Prostate gland (tissue), 2 donors: ENCODE measurements around the gene SMIM22. TPM values are rescaled to one million over a fixed set of nuclear protein-coding genes. Genes with fewer than 3 reads are reported as not detected.

Experiments used
- DNase-seq: peaks from one replicate; pipeline ENCODE4 v3.0.0-alpha.2; 2019; ENCODE audit warnings: low spot score
- H3K27ac ChIP-seq, 2 donors: fragments of 200-600 bp; sonication (generic); 2 replicates each; pipeline ENCODE4 v1.5.1; 2017 to 2019
- H3K27me3 ChIP-seq: fragments of 200-600 bp; sonication (generic); replicated peaks from 2 replicates; pipeline ENCODE4 v1.5.1; 2019; ENCODE audit not compliant: insufficient read depth
- H3K36me3 ChIP-seq, 2 donors: fragments of 200-600 bp; sonication (generic); 1 replicate in 1 of 2; 2 replicates in 1 of 2; pipeline versions ENCODE4 v1.5.1 to v1.8.1; 2017 to 2019
- H3K4me1 ChIP-seq: fragments of 200-600 bp; sonication (generic); replicated peaks from 2 replicates; pipeline ENCODE4 v1.5.1; 2019
- H3K4me3 ChIP-seq, 2 donors: fragments of 200-600 bp; sonication (generic); 2 replicates each; pipeline ENCODE4 v1.5.1; 2017 to 2019
- H3K9me3 ChIP-seq: fragments of 200-600 bp; sonication (generic); 2 replicates; pipeline ENCODE4 v1.5.1; 2017
- POLR2A ChIP-seq: fragments of 450-650 bp; IDR thresholded peaks from one replicate; pipeline ENCODE4 v1.6.1; 2016; ENCODE audit warnings: antibody characterized with exemption, mild to moderate bottlenecking
- POLR2AphosphoS5 ChIP-seq: sonication (generic); formaldehyde crosslinking; IDR thresholded peaks from one replicate; pipeline ENCODE4 v1.6.1; 2017; ENCODE audit warnings: antibody characterized with exemption
- WGBS: methylation state at CpG from one replicate; pipeline ENCODE4 v1.1.5; 2018; 5-methylcytosine and 5-hydroxymethylcytosine counted together
- intact Hi-C: fragments of 100-400 bp; cut with DNase I; formaldehyde crosslinking; loops from one replicate; pipeline ENCODE4 v1.14.2; 2022
- total RNA-seq, 2 donors: library from RNA; depleted of rRNA; stranded (reverse); fragments of >200 nt; gene quantifications; one replicate each; pipeline ENCODE4 v1.1.0, GENCODE V29; 2016
- TF ChIP-seq, protein P1 (sequence below), 4 experiments: fragments of 200-600 bp in 2 of 4; fragments of 450-650 bp in 2 of 4; sonication (generic) in 2 of 4; IDR thresholded peaks; 1 replicate in 3 of 4; 2 replicates in 1 of 4; pipeline ENCODE4 v1.5.1; 2016 to 2019; ENCODE audit warnings: antibody characterized with exemption in 4 of 4, mild to moderate bottlenecking in 2 of 4, moderate library complexity in 2 of 4

Gene SMIM22
- total RNA-seq, 2 donors from 2014 or later: 5.6 to 29.0 TPM

- Histone ChIP-seq H3K9me3 (no peaks in the 10 kb centered on the region), H3K4me1 (peaks cover 13% of the 10 kb centered on the region), H3K27ac (peak within 1 kb of the TSS; percentile 80 to 85), H3K4me3 (peak within 1 kb of the TSS; percentile 67 to 70), H3K36me3 (peaks cover 0 to 14% of the 10 kb centered on the region in 2 donors), H3K27me3 (no peaks in the 10 kb centered on the region)
- intact Hi-C loops: loop anchor here (10.0 kb wide), 1 partner anchor 67 kb away; the partner anchor contains the start of genes ANKS3 and DNAAF8
- TF ChIP-seq POLR2A: peak; percentile 83
- TF ChIP-seq POLR2AphosphoS5: peak; percentile 78
- TF ChIP-seq, protein P1, sequence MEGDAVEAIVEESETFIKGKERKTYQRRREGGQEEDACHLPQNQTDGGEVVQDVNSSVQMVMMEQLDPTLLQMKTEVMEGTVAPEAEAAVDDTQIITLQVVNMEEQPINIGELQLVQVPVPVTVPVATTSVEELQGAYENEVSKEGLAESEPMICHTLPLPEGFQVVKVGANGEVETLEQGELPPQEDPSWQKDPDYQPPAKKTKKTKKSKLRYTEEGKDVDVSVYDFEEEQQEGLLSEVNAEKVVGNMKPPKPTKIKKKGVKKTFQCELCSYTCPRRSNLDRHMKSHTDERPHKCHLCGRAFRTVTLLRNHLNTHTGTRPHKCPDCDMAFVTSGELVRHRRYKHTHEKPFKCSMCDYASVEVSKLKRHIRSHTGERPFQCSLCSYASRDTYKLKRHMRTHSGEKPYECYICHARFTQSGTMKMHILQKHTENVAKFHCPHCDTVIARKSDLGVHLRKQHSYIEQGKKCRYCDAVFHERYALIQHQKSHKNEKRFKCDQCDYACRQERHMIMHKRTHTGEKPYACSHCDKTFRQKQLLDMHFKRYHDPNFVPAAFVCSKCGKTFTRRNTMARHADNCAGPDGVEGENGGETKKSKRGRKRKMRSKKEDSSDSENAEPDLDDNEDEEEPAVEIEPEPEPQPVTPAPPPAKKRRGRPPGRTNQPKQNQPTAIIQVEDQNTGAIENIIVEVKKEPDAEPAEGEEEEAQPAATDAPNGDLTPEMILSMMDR (IDR thresholded peaks at IDR 0.05): no peak
- WGBS: 1% methylated on average over 67 of the region's 70 CpGs
- peak; percentile 88 for DNase-seq
Observed at GRCh38 chr16:4801962-4802658, 6.9 kb downstream of the SMIM22 start, which contains the start of gene ROGDI. Gene ROGDI, minus strand, starts transcription at chr16:4802633. Its CDS starts 62 bp downstream, at chr16:4802571.

GRCh38 chr16:4802659-4803287, 7.6 kb downstream of the SMIM22 start:
- WGBS: under 1% methylated on average over 31 of the region's 59 CpGs
- no peaks in the 10 kb centered on the region for H3K27me3 ChIP-seq
- H3K4me3 ChIP-seq: peak overlapping the region; percentile 67 to 70
- TF ChIP-seq POLR2A (no peak), POLR2AphosphoS5 (peak; percentile 45)
- TF ChIP-seq, protein P1 (IDR thresholded peaks at IDR 0.05): peak in 3 of 4 experiments; percentile 20 to 68 (median 60)
- intact Hi-C loops: loop anchor here (10.0 kb wide), 1 partner anchor 68 kb away; the partner anchor contains the start of genes ANKS3 and DNAAF8
- no peaks in the 10 kb centered on the region for H3K9me3 ChIP-seq
- DNase-seq: peak; percentile 91
- H3K27ac ChIP-seq: peak overlapping the region; percentile 80 to 85
- peaks cover 13% of the 10 kb centered on the region for H3K4me1 ChIP-seq
- H3K36me3 ChIP-seq: peaks cover 0 to 14% of the 10 kb centered on the region in 2 donors

DNA sequence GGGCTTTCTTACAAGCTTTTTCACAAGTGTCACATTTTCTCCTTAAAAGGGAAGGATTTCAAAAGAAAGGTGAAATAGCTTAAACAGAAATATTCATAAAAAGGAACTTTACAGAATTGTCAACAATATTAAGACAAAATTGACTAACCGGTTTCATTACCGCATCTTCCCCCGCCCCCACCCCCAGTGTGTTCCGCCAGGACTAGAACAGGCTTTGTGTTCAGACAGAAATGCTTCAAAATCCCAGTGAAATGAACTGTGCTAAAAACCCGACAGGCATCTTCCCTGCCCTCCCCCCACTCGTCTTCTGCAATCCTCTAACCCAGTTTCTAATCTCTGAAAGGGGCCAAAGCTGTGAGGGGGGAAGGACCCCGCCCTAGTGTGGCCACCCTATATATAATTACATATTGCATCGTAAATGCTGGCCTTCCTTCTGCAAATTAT, 8.3 kb downstream of the SMIM22 start:
- Histone ChIP-seq H3K4me1 (peaks cover 13% of the 10 kb centered on the region), H3K9me3 (no peaks in the 10 kb centered on the region), H3K36me3 (peaks cover 0 to 14% of the 10 kb centered on the region in 2 donors), H3K4me3 (peak overlapping the region in 1 of 2 donors; percentile 70), H3K27ac (peak overlapping the region; percentile 80 to 85), H3K27me3 (no peaks in the 10 kb centered on the region)
- 41% methylated on average over 8 of the region's 8 CpGs for WGBS
- TF ChIP-seq, protein P1 (IDR thresholded peaks at IDR 0.05): no peak
- TF ChIP-seq POLR2A (no peak), POLR2AphosphoS5 (no peak)
- DNase-seq: no peak
- intact Hi-C loops: loop anchor here (10.0 kb wide), 1 partner anchor 69 kb away; the partner anchor contains the start of genes ANKS3 and DNAAF8

DNA sequence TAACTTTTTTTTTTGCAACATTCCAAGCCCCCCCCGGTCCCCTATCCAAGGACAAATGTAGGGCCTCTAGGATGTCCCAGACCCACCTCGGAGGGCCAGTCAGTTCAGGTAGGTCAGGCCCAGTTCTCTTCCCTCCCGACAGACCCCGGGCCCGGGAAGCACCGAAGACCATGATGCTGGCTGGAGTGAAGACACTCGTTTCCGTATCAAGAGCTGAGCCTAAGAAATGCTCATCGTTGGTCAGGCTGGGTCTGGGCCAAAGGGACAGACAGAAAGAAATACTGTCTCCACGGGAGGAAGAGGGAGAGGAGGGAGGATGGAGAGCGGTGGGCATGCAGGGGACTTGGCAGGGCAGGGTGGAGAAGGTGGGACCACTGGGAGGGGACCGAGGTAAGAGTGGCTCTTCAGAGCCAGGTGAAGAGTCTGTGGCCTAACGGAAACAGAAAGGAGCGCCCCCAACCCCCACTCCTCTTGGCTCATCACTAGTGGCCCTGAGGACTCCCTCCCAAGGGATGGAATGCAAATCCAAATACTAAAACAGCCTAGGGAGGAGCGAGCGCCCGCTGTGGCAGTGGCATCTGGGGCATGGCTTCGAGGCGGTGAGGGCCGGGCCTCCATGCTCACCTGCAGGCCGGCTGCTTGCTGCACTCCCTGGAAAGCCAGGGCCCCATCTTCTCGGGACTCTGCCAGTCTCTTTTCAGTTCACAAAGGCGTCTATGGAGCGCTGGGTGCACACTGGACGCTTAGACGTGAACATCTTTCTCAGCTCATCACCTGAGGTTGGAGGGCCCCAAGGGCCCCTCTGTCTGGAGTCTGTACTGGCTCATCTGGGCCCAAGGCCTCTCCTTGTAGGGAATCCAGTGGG, 9.0 kb downstream of the SMIM22 start:
- Histone ChIP-seq H3K27ac (no peak overlapping the region), H3K9me3 (no peaks in the 10 kb centered on the region), H3K27me3 (no peaks in the 10 kb centered on the region), H3K4me1 (peaks cover 13% of the 10 kb centered on the region), H3K36me3 (peaks cover 0 to 14% of the 10 kb centered on the region in 2 donors), H3K4me3 (no peak overlapping the region)
- DNase-seq: no peak
- TF ChIP-seq, protein P1 (IDR thresholded peaks at IDR 0.05): no peak
- TF ChIP-seq POLR2A (no peak), POLR2AphosphoS5 (no peak)
- intact Hi-C loops: loop anchor here (10.0 kb wide), 1 partner anchor 69 kb away; the partner anchor contains the start of genes ANKS3 and DNAAF8
- 77% methylated on average over 26 of the region's 26 CpGs for WGBS
